Activated effector memory CD4-positive, alpha-beta T cell treated with Interleukin-2 at 50 U/mL for 16 hours (primary cell): ENCODE data around the gene PSMB4.

ENCODE experiments used
- DNase-seq: peaks from one replicate; pipeline ENCODE4 v3.0.0-alpha.2; 2020

The PSMB4 gene

GRCh38 chr1:151444783-151445177 is 45.4 kb downstream of the PSMB4 start:
- no peak for DNase-seq

- DNase-seq = no peak
Measured at GRCh38 chr1:151447696-151448095, 48.3 kb downstream of the PSMB4 start.
